ENCODE measurements around the gene NMRK1.

Gene NMRK1

GRCh38 chr9:75096796-75097195, 8.8 kb upstream of the NMRK1 start:
- Histone ChIP-seq H3K4me3 (ENCODE audit: low read depth, low read length) (no peak overlapping the region), H3K27me3 (ENCODE audit: control insufficient read depth, insufficient read depth, low read length) (no peaks in the 10 kb centered on the region)

DNA sequence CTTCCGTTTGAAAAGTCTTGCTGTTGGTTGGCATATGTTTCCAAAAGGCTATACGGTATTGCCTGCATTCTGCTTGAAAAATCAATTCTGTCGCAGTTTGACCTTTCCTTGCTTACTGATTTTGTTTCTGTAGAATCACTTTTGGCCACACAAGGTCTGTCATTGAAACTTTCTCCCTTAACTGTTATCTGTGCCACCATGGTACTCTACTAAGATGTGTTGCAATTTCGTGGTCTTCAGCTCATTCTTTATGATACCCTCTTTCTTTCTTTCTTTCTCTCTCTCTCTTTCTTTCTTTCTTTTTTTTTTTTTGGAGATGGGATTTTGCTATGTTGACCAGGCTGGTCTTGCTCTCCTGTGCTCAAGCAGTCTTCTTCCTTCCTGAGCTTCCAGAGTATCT, 4.8 kb upstream of the NMRK1 start:
- Histone ChIP-seq H3K27me3 (ENCODE audit: control insufficient read depth, insufficient read depth, low read length) (peaks cover 5% of the 10 kb centered on the region), H3K36me3 (ENCODE audit: control insufficient read depth, insufficient read depth, low read length) (no peaks in the 10 kb centered on the region), H3K9me3 (ENCODE audit: control insufficient read depth, insufficient read depth, low read length) (no peaks in the 10 kb centered on the region), H3K9ac (ENCODE audit: low read depth, low read length) (no peak overlapping the region), H3K4me1 (ENCODE audit: control insufficient read depth, insufficient read depth, low read length) (peaks cover 5% of the 10 kb centered on the region), H3K4me3 (ENCODE audit: low read depth, low read length) (no peak overlapping the region)

More at GRCh38 chr9:75096796-75097195, 8.8 kb upstream of the NMRK1 start:
- H3K4me1 ChIP-seq (ENCODE audit: control insufficient read depth, insufficient read depth, low read length), result peaks cover 5% of the 10 kb centered on the region
- H3K9ac ChIP-seq (ENCODE audit: low read depth, low read length), result no peak overlapping the region
- no peaks in the 10 kb centered on the region for H3K36me3 ChIP-seq (ENCODE audit: control insufficient read depth, insufficient read depth, low read length)
- no peaks in the 10 kb centered on the region for H3K9me3 ChIP-seq (ENCODE audit: control insufficient read depth, insufficient read depth, low read length)

DNA sequence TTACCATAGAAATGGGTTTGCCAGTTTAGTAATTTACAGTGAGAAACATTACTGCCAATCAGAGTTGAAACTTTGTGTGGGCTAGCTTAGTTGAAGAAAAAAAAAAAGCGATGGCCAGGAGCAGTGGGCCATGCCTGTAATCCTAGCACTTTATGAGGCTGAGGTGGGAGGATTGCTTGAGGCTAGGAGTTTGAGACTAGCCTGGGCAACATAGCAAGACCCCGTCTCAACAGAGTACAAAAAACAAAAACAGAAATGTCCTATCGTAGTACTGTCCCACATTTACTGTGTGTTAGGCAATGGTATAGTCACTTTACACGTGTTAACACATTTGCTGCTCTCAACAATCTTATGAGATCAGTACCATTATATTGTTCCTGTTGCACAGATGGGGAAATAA, 2.6 kb upstream of the NMRK1 start:
- Histone ChIP-seq H3K36me3 (ENCODE audit: control insufficient read depth, insufficient read depth, low read length) (no peaks in the 10 kb centered on the region), H3K9me3 (ENCODE audit: control insufficient read depth, insufficient read depth, low read length) (no peaks in the 10 kb centered on the region), H3K4me1 (ENCODE audit: control insufficient read depth, insufficient read depth, low read length) (peaks cover 5% of the 10 kb centered on the region), H3K9ac (ENCODE audit: low read depth, low read length) (no peak overlapping the region), H3K4me3 (ENCODE audit: low read depth, low read length) (no peak overlapping the region), H3K27me3 (ENCODE audit: control insufficient read depth, insufficient read depth, low read length) (peaks cover 5% of the 10 kb centered on the region)

DNA sequence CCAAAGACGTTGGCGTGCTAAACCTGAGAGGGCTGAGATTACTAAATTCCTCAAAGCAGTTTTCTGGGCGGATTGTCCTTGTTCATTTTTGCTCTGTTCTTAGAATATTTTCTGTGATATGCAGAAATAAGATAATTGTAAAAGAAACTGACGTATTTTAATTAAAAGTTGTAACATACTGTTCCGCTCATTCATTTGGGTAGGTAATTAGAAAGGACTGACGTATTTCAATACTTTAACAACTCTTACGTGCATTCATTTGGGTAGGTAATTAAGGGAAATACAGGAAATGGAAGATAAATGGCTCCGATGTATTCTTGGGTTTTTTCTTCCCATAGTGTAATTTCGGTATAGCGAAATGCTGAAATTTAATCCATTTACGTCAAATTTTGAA, 1.4 kb upstream of the NMRK1 start:
- no peaks in the 10 kb centered on the region for H3K9me3 ChIP-seq (ENCODE audit: control insufficient read depth, insufficient read depth, low read length)
- H3K27me3 ChIP-seq (ENCODE audit: control insufficient read depth, insufficient read depth, low read length), result peaks cover 5% of the 10 kb centered on the region
- H3K4me3 ChIP-seq (ENCODE audit: low read depth, low read length), result peak overlapping the region; percentile 90
- H3K36me3 ChIP-seq (ENCODE audit: control insufficient read depth, insufficient read depth, low read length), result no peaks in the 10 kb centered on the region
- H3K4me1 ChIP-seq (ENCODE audit: control insufficient read depth, insufficient read depth, low read length), result no peaks in the 10 kb centered on the region
- H3K9ac ChIP-seq (ENCODE audit: low read depth, low read length), result no peak overlapping the region

GRCh38 chr9:75088646-75089372, 854 bp upstream of the NMRK1 start:
- no peaks in the 10 kb centered on the region for H3K9me3 ChIP-seq (ENCODE audit: control insufficient read depth, insufficient read depth, low read length)
- H3K4me3 ChIP-seq (ENCODE audit: low read depth, low read length), result peak overlapping the region; percentile 90
- peaks cover 2% of the 10 kb centered on the region for H3K4me1 ChIP-seq (ENCODE audit: control insufficient read depth, insufficient read depth, low read length)
- H3K27me3 ChIP-seq (ENCODE audit: control insufficient read depth, insufficient read depth, low read length), result peaks cover 5% of the 10 kb centered on the region
- peak overlapping the region; percentile 70 for H3K9ac ChIP-seq (ENCODE audit: low read depth, low read length)
- H3K36me3 ChIP-seq (ENCODE audit: control insufficient read depth, insufficient read depth, low read length), result no peaks in the 10 kb centered on the region

DNA sequence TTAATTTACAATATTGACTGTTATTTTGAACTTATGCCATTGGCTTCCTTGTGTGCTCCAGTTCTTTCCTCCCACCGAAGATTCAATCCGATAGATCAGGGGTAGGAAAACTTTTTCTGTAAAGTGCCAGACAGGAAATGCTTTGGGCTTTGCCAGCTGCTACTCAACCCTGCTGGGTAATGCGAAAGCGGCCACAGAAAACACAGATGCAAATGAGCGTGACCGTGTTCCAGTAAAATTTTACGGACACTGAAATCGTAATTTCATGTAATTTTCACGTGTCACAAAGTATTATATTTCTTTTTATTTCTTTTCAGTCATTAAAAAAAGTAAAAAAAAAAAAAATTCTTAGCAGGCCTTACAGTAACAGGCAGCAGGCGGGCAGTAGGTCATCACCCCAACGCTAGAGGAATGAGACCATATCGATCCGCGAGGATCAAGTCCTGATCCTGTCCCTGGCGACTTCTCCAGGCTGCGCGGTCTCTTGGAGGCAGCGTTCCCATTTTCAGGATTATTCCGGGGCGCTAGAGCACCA, 599 bp downstream of the NMRK1 start:
- H3K36me3 ChIP-seq (ENCODE audit: control insufficient read depth, insufficient read depth, low read length), result no peaks in the 10 kb centered on the region
- peaks cover 5% of the 10 kb centered on the region for H3K27me3 ChIP-seq (ENCODE audit: control insufficient read depth, insufficient read depth, low read length)
- peak overlapping the region; percentile 51 for H3K9ac ChIP-seq (ENCODE audit: low read depth, low read length)
- H3K4me1 ChIP-seq (ENCODE audit: control insufficient read depth, insufficient read depth, low read length), result peaks cover 7% of the 10 kb centered on the region
- H3K4me3 ChIP-seq (ENCODE audit: low read depth, low read length), result peak overlapping the region; percentile 89
- H3K9me3 ChIP-seq (ENCODE audit: control insufficient read depth, insufficient read depth, low read length), result no peaks in the 10 kb centered on the region

- Histone ChIP-seq H3K36me3 (ENCODE audit: control insufficient read depth, insufficient read depth, low read length) (no peaks in the 10 kb centered on the region), H3K4me1 (ENCODE audit: control insufficient read depth, insufficient read depth, low read length) (peaks cover 7% of the 10 kb centered on the region), H3K9ac (ENCODE audit: low read depth, low read length) (no peak overlapping the region), H3K4me3 (ENCODE audit: low read depth, low read length) (peak overlapping the region; percentile 89), H3K27me3 (ENCODE audit: control insufficient read depth, insufficient read depth, low read length) (peaks cover 5% of the 10 kb centered on the region), H3K9me3 (ENCODE audit: control insufficient read depth, insufficient read depth, low read length) (no peaks in the 10 kb centered on the region)
Observed at GRCh38 chr9:75086541-75087288, 1.2 kb downstream of the NMRK1 start.

DNA sequence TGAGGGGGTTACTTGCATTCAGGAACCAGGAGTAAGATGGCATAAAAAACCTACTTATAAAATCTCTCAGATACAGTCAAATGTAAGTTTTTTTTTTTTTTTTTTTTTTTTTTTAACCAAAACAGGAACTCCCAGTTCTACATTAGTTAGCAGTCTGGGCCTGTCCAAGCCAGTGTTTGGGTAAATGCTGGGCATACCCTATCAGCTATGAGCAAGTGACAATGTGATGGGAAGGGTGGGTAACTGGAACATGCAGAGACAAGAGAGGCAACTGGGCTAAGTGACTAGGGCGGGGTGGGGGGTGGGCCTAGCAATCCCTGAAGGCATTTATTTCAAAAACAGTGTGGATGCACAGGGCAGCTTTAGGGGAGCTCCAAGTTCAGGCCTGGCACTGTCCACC, 2.3 kb downstream of the NMRK1 start:
- Histone ChIP-seq H3K4me1 (ENCODE audit: control insufficient read depth, insufficient read depth, low read length) (peaks cover 7% of the 10 kb centered on the region), H3K9ac (ENCODE audit: low read depth, low read length) (no peak overlapping the region), H3K36me3 (ENCODE audit: control insufficient read depth, insufficient read depth, low read length) (no peaks in the 10 kb centered on the region)

GRCh38 chr9:75084081-75084672, 3.8 kb downstream of the NMRK1 start:
- no peaks in the 10 kb centered on the region for H3K27me3 ChIP-seq (ENCODE audit: control insufficient read depth, insufficient read depth, low read length)
- H3K4me1 ChIP-seq (ENCODE audit: control insufficient read depth, insufficient read depth, low read length), result peaks cover 7% of the 10 kb centered on the region
- no peaks in the 10 kb centered on the region for H3K36me3 ChIP-seq (ENCODE audit: control insufficient read depth, insufficient read depth, low read length)
- no peak overlapping the region for H3K4me3 ChIP-seq (ENCODE audit: low read depth, low read length)
- no peak overlapping the region for H3K9ac ChIP-seq (ENCODE audit: low read depth, low read length)
- H3K9me3 ChIP-seq (ENCODE audit: control insufficient read depth, insufficient read depth, low read length), result no peaks in the 10 kb centered on the region

More for the DNA sequence above, 2.3 kb downstream of the NMRK1 start:
- Histone ChIP-seq H3K9me3 (ENCODE audit: control insufficient read depth, insufficient read depth, low read length) (no peaks in the 10 kb centered on the region), H3K27me3 (ENCODE audit: control insufficient read depth, insufficient read depth, low read length) (peaks cover 5% of the 10 kb centered on the region), H3K4me3 (ENCODE audit: low read depth, low read length) (no peak overlapping the region)

DNA sequence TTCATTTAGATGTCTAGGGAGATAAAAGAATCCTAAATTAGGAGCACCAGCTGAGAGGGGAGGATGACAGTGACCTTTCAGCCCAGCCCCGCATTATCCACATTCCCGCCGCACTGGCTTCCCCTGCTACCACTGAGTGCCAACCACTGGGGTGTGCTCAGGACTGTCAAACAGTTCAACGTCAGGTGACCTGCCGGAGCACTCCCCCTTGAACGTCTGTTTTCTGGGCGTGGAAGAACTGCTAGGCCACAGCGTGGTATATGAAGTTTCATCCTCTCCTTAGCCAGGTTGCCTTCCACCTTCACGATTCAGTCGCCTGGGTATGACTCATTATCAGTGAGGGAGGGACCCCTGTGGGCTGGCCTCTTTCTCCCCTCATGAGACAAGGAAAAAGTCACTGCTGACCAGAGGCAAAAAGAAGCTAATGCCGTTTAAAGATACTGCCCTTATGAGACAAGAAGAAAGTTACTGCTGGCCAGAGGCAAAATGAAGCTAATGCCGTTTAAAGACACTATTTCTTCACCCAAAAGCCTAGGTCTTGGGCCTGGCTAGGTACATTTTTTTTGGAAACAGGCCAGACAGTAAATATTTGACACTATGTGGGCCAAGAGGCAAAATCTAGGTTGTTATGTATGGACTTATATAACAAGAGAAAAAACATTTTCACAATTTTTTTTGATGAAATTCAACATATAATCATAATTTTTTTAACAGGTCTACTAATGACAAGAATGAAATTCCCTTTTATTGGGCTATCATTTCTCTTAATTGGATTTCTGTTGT, 4.6 kb downstream of the NMRK1 start:
- no peaks in the 10 kb centered on the region for H3K27me3 ChIP-seq (ENCODE audit: control insufficient read depth, insufficient read depth, low read length)
- H3K9ac ChIP-seq (ENCODE audit: low read depth, low read length), result no peak overlapping the region
- H3K36me3 ChIP-seq (ENCODE audit: control insufficient read depth, insufficient read depth, low read length), result no peaks in the 10 kb centered on the region
- no peak overlapping the region for H3K4me3 ChIP-seq (ENCODE audit: low read depth, low read length)
- peaks cover 7% of the 10 kb centered on the region for H3K4me1 ChIP-seq (ENCODE audit: control insufficient read depth, insufficient read depth, low read length)
- no peaks in the 10 kb centered on the region for H3K9me3 ChIP-seq (ENCODE audit: control insufficient read depth, insufficient read depth, low read length)

- Histone ChIP-seq H3K27me3 (ENCODE audit: control insufficient read depth, insufficient read depth, low read length) (no peaks in the 10 kb centered on the region), H3K9me3 (ENCODE audit: control insufficient read depth, insufficient read depth, low read length) (no peaks in the 10 kb centered on the region), H3K36me3 (ENCODE audit: control insufficient read depth, insufficient read depth, low read length) (no peaks in the 10 kb centered on the region), H3K4me1 (ENCODE audit: control insufficient read depth, insufficient read depth, low read length) (peaks cover 7% of the 10 kb centered on the region), H3K4me3 (ENCODE audit: low read depth, low read length) (no peak overlapping the region), H3K9ac (ENCODE audit: low read depth, low read length) (no peak overlapping the region)
Observed at GRCh38 chr9:75081632-75082031, 6.3 kb downstream of the NMRK1 start.

Measured in iPS-15b (cell line).